Skeletal muscle satellite cell (primary cell): ENCODE data around the gene DAGLA.

Experiments
- H3K27me3 ChIP-seq: 2 replicates; pipeline ENCODE4 v1.7.0; 2013; ENCODE audit warnings: low read length; ENCODE audit not compliant: control insufficient read depth, insufficient read depth
- H3K36me3 ChIP-seq: 2 replicates; pipeline ENCODE4 v1.7.0; 2013; ENCODE audit warnings: mild to moderate bottlenecking, control low read depth, low read length; ENCODE audit not compliant: insufficient read depth
- H3K4me1 ChIP-seq: 2 replicates; pipeline ENCODE4 v1.7.0; 2013; ENCODE audit warnings: low read length; ENCODE audit not compliant: control insufficient read depth, insufficient read depth
- H3K4me2 ChIP-seq: 2 replicates; pipeline ENCODE4 v1.7.0; 2013; ENCODE audit warnings: mild to moderate bottlenecking, low read length
- H3K4me3 ChIP-seq: 2 replicates; pipeline ENCODE4 v1.7.0; 2013; ENCODE audit warnings: low read length
- H3K9ac ChIP-seq: 2 replicates; pipeline ENCODE4 v1.7.0; 2013; ENCODE audit warnings: mild to moderate bottlenecking, low read depth, low read length, moderate library complexity
- H3K9me3 ChIP-seq: replicated peaks from 2 replicates; pipeline ENCODE4 v1.7.0; 2013; ENCODE audit warnings: mild to moderate bottlenecking, control low read depth, low read length

DAGLA gene

GRCh38 chr11:61726775-61727174 is 46.6 kb downstream of the DAGLA start:
- no peaks in the 10 kb centered on the region for H3K27me3 ChIP-seq
- no peak overlapping the region for H3K4me2 ChIP-seq
- H3K36me3 ChIP-seq: peaks cover 9% of the 10 kb centered on the region
- no peaks in the 10 kb centered on the region for H3K9me3 ChIP-seq
- H3K9ac ChIP-seq: no peak overlapping the region
- peaks cover 21% of the 10 kb centered on the region for H3K4me1 ChIP-seq
- no peak overlapping the region for H3K4me3 ChIP-seq

GRCh38 chr11:61727401-61727811 is 47.2 kb downstream of the DAGLA start:
- no peak overlapping the region for H3K4me3 ChIP-seq
- H3K9me3 ChIP-seq: no peaks in the 10 kb centered on the region
- H3K4me2 ChIP-seq: no peak overlapping the region
- peaks cover 9% of the 10 kb centered on the region for H3K36me3 ChIP-seq
- H3K4me1 ChIP-seq: peaks cover 28% of the 10 kb centered on the region
- H3K27me3 ChIP-seq: no peaks in the 10 kb centered on the region
- no peak overlapping the region for H3K9ac ChIP-seq

GRCh38 chr11:61728066-61728939 is 48.1 kb downstream of the DAGLA start:
- no peak overlapping the region for H3K4me3 ChIP-seq
- no peak overlapping the region for H3K4me2 ChIP-seq
- H3K4me1 ChIP-seq: peaks cover 37% of the 10 kb centered on the region
- peaks cover 9% of the 10 kb centered on the region for H3K36me3 ChIP-seq
- no peaks in the 10 kb centered on the region for H3K9me3 ChIP-seq
- H3K27me3 ChIP-seq: no peaks in the 10 kb centered on the region
- H3K9ac ChIP-seq: no peak overlapping the region

- no peaks in the 10 kb centered on the region for H3K27me3 ChIP-seq
- H3K4me3 ChIP-seq: no peak overlapping the region
- no peaks in the 10 kb centered on the region for H3K9me3 ChIP-seq
- H3K9ac ChIP-seq: no peak overlapping the region
- peaks cover 9% of the 10 kb centered on the region for H3K36me3 ChIP-seq
- no peak overlapping the region for H3K4me2 ChIP-seq
- H3K4me1 ChIP-seq: peaks cover 37% of the 10 kb centered on the region
Measured at GRCh38 chr11:61728940-61729219, 48.7 kb downstream of the DAGLA start.

- no peak overlapping the region for H3K9ac ChIP-seq
Measured at GRCh38 chr11:61730240-61730994, 50.2 kb downstream of the DAGLA start.

GRCh38 chr11:61731211-61731951 is 51.2 kb downstream of the DAGLA start:
- peaks cover 31% of the 10 kb centered on the region for H3K4me1 ChIP-seq
- H3K9me3 ChIP-seq: no peaks in the 10 kb centered on the region
- no peak overlapping the region for H3K9ac ChIP-seq
- H3K36me3 ChIP-seq: peaks cover 9% of the 10 kb centered on the region
- H3K4me3 ChIP-seq: no peak overlapping the region
- H3K27me3 ChIP-seq: no peaks in the 10 kb centered on the region
- H3K4me2 ChIP-seq: no peak overlapping the region

More at GRCh38 chr11:61730240-61730994, 50.2 kb downstream of the DAGLA start:
- Histone ChIP-seq H3K4me2 (no peak overlapping the region), H3K27me3 (no peaks in the 10 kb centered on the region), H3K36me3 (peaks cover 9% of the 10 kb centered on the region), H3K4me1 (peaks cover 37% of the 10 kb centered on the region), H3K9me3 (no peaks in the 10 kb centered on the region), H3K4me3 (no peak overlapping the region)

GRCh38 chr11:61731952-61732675 is 51.9 kb downstream of the DAGLA start:
- Histone ChIP-seq H3K9ac (no peak overlapping the region), H3K4me2 (no peak overlapping the region), H3K36me3 (peaks cover 9% of the 10 kb centered on the region), H3K9me3 (no peaks in the 10 kb centered on the region), H3K27me3 (no peaks in the 10 kb centered on the region), H3K4me1 (peaks cover 31% of the 10 kb centered on the region), H3K4me3 (no peak overlapping the region)

- Histone ChIP-seq H3K27me3 (no peaks in the 10 kb centered on the region), H3K4me1 (peaks cover 31% of the 10 kb centered on the region), H3K4me3 (no peak overlapping the region), H3K36me3 (peaks cover 9% of the 10 kb centered on the region), H3K9me3 (no peaks in the 10 kb centered on the region), H3K4me2 (peak overlapping the region; percentile 43), H3K9ac (peak overlapping the region; percentile 13)
Measured at GRCh38 chr11:61732705-61733104, 52.5 kb downstream of the DAGLA start.

- Histone ChIP-seq H3K4me3 (no peak overlapping the region), H3K27me3 (no peaks in the 10 kb centered on the region), H3K9ac (peak overlapping the region; percentile 13), H3K36me3 (peaks cover 3% of the 10 kb centered on the region), H3K4me1 (peaks cover 28% of the 10 kb centered on the region), H3K4me2 (peak overlapping the region; percentile 43), H3K9me3 (no peaks in the 10 kb centered on the region)
Measured at GRCh38 chr11:61733120-61733978, 53.2 kb downstream of the DAGLA start.

GRCh38 chr11:61734767-61735166 is 54.6 kb downstream of the DAGLA start:
- no peak overlapping the region for H3K4me2 ChIP-seq
- H3K27me3 ChIP-seq: no peaks in the 10 kb centered on the region
- peaks cover 19% of the 10 kb centered on the region for H3K4me1 ChIP-seq
- no peaks in the 10 kb centered on the region for H3K9me3 ChIP-seq
- H3K9ac ChIP-seq: no peak overlapping the region
- H3K4me3 ChIP-seq: no peak overlapping the region
- H3K36me3 ChIP-seq: no peaks in the 10 kb centered on the region
